Panc1 (cell line): Measurements from ENCODE around the gene MOBP.

Experiments used
- CTCF ChIP-seq: fragments of 450-650 bp; IDR thresholded peaks from 2 replicates; pipeline ENCODE4 v1.5.1; 2017; ENCODE audit warnings: mild to moderate bottlenecking
- SIN3A ChIP-seq: IDR thresholded peaks from 2 replicates; pipeline ENCODE4 v1.6.1; 2012; ENCODE audit warnings: low read depth, mild to moderate bottlenecking, low read length, moderate library complexity, borderline replicate concordance; ENCODE audit not compliant: insufficient read depth

DNA sequence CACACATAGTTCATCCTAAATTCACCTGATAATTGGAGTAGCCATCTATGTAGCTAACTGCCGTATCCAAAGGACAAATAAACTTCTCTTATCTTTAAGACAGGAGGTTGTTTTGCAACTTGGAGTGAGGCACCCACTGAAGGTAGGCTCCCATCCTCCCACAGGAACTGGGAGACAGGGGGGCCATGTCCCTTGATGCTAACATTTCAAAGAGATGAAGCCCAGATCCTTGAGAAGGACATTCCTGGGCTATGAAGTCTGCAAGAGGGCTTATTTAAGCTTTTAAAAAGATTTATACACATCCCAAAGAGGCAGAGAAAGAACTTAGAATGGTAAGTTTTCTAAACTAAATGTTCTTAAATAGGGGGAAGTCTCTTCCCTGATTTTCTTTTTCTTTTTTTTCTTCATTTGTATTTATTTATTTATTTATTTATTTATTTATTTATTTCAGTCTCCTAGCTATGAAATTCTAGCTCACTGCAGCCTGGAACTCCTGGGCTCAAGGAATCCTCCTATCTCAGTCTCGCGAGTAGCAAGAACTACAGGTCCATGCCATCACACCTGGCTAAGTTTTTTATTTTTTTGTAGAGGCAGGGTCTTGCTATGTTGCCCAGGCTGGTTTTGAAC, 12.8 kb upstream of the MOBP start:
- TF ChIP-seq CTCF = no peak
- no peak for TF ChIP-seq SIN3A
